Large intestine (tissue), 3 donors: Measurements from ENCODE around the gene ALK. TPM values are rescaled to one million over a fixed set of nuclear protein-coding genes. Genes with fewer than 3 reads are reported as not detected.

Source experiments
- DNase-seq, 2 donors: peaks; one replicate each; pipeline versions ENCODE4 v3.0.0 to v3.0.0-alpha.2; 2013
- H3K27ac ChIP-seq: one replicate; pipeline ENCODE4 v1.5.1; 2013; ENCODE audit warnings: low read length
- H3K27me3 ChIP-seq: 2 replicates; pipeline ENCODE4 v1.6.1; 2013; ENCODE audit warnings: low read length; ENCODE audit not compliant: control insufficient read depth, insufficient read depth
- H3K36me3 ChIP-seq: 2 replicates; pipeline ENCODE4 v1.6.1; 2013; ENCODE audit warnings: low read length; ENCODE audit not compliant: control insufficient read depth, insufficient read depth
- H3K4me1 ChIP-seq: one replicate; pipeline ENCODE4 v1.6.1; 2013; ENCODE audit warnings: low read length; ENCODE audit not compliant: control insufficient read depth, insufficient read depth
- H3K4me3 ChIP-seq: one replicate; pipeline ENCODE4 v1.5.1; 2013; ENCODE audit warnings: low read length
- H3K9me3 ChIP-seq: one replicate; pipeline ENCODE4 v1.6.1; 2013; ENCODE audit warnings: mild to moderate bottlenecking, low read depth, low read length, moderate library complexity; ENCODE audit not compliant: control insufficient read depth
- WGBS: methylation state at CpG from one replicate; pipeline ENCODE4 v1.1.5; 2013; ENCODE audit warnings: low lambda C conversion rate; ENCODE audit not compliant: insufficient coverage; 5-methylcytosine and 5-hydroxymethylcytosine counted together
- polyA plus RNA-seq: library from polyadenylated mRNA; unstranded; fragments of 120-200 nt; gene quantifications from one replicate; pipeline ENCODE4 v1.2.1, GENCODE V29; 2013

Gene ALK
- polyA plus RNA-seq, 1 donor, result 1.5 TPM

DNA sequence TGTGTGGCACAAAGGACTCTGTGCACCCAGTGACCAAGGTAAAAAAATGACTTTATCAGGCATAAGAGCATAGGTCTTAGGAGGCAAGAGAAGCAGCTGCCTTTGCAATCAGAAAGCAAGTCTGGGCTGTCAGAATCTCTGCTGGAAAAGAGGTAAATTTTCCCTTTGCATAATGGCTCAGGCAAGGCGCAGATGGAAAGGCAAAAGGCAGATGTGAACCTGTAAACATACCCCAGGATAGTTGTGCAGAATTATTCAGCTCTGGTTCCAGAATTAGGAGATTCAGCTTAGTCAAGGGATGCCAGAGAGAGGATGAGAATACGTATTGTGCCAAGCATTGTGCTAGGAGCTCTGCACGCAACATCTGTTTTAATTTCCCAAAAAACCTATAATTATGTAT is 547.5 kb downstream of the ALK start:
- no peaks in the 10 kb centered on the region for H3K9me3 ChIP-seq
- DNase-seq, result no peak
- no peak overlapping the region for H3K4me3 ChIP-seq
- no CpG with 5 or more reads among the region's 3 CpGs for WGBS
- H3K4me1 ChIP-seq, result no peaks in the 10 kb centered on the region
- H3K27ac ChIP-seq, result no peak overlapping the region
- peaks cover under 1% of the 10 kb centered on the region for H3K27me3 ChIP-seq
- H3K36me3 ChIP-seq, result no peaks in the 10 kb centered on the region

DNA sequence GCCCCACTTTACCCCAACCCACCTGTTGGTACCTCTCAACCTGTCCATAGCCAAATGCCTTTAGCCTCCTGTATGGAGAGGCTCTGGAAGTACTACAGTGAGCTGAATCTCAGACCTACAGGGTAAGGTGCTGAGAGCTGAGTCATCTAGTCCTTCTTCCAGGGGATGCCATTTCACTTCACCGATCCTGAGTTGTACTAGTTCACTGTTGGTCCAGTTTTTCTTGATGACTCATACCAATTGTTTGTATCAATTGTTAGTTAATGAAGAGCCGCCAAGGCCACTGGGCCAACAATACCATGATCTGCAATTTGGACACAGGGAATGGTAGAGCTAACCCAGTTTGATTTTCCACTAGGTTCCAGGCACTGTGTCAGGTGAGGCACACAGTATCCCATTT is 549.2 kb downstream of the ALK start:
- no peaks in the 10 kb centered on the region for H3K36me3 ChIP-seq
- no CpG with 5 or more reads among the region's 2 CpGs for WGBS
- no peak overlapping the region for H3K4me3 ChIP-seq
- H3K27ac ChIP-seq, result no peak overlapping the region
- no peak for DNase-seq
- no peaks in the 10 kb centered on the region for H3K4me1 ChIP-seq
- H3K9me3 ChIP-seq, result no peaks in the 10 kb centered on the region
- H3K27me3 ChIP-seq, result peaks cover 4% of the 10 kb centered on the region

DNA sequence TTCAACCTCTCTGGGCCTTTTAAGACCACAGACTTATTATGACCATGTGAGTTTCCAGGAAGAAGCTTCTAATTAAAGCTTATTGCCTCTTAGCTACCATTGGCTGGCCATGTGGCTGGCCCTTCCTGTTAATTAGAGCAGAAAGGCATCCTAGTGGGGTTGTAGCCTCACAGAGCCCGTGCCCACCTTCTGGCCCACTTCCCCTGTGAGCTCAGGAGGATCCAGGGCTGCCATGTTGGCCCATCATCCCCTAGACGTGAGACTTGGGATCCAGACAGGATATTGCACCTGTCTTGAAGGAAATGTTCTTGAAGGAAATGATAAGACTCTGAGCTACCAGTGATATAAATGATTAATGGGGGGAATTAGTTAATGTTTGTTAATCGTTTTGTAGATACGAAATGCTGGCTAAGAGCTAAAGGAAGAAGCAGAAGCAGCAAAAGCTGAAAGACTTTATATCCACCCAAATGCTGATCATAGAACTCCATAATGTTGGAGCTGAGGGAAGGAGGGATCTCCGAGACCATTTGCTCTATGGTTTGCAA is 550.7 kb downstream of the ALK start:
- 100% methylated on average over 1 of the region's 5 CpGs for WGBS
- no peaks in the 10 kb centered on the region for H3K4me1 ChIP-seq
- no peaks in the 10 kb centered on the region for H3K36me3 ChIP-seq
- H3K4me3 ChIP-seq, result no peak overlapping the region
- DNase-seq, result no peak
- H3K27me3 ChIP-seq, result peaks cover 4% of the 10 kb centered on the region
- H3K27ac ChIP-seq, result no peak overlapping the region
- no peaks in the 10 kb centered on the region for H3K9me3 ChIP-seq

DNA sequence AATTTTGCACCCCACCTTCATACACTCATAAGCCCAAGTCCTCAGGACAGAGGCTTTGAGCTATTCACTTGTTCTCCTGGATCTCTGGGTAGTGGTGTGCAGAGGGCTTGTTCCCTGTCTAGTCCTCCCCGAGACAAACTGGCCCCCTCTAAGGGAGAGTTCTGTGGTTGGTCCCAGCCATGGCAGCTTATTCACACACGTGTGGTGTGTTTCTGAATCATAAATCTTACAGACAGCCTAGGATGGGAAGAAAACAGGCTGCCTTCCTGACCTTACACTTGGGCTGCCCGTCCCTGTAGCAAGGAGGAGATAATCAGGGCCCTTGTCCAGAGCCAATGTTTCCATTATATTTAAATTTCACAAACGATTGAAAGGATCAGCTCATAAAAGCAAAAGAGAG is 551.2 kb downstream of the ALK start:
- Histone ChIP-seq H3K4me3 (no peak overlapping the region), H3K27me3 (peaks cover 5% of the 10 kb centered on the region), H3K9me3 (no peaks in the 10 kb centered on the region), H3K4me1 (no peaks in the 10 kb centered on the region), H3K27ac (no peak overlapping the region), H3K36me3 (no peaks in the 10 kb centered on the region)
- no CpG with 5 or more reads among the region's 4 CpGs for WGBS
- no peak for DNase-seq

DNA sequence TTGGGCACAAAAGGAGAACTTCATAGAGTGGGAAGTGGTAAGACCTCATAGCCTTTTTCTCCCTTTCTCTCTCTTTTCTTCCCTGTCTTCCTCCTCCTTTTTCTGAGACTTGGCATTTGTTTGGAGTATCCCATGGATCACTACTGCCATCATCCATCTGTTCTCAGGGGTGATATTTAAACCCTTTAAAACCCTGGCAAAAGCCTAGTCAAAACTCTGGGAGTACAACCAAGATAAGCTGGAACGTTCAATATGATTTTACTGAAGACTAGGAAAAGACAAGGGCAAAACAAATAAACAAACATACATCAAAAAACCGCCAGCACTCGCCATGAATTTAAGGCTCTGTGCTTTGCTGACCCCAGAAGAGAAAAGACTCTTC is 552.7 kb downstream of the ALK start:
- whole genome bisulfite sequencing, result no CpG with 5 or more reads among the region's 3 CpGs
- Histone ChIP-seq H3K4me1 (no peaks in the 10 kb centered on the region), H3K27me3 (peaks cover 6% of the 10 kb centered on the region)

DNA sequence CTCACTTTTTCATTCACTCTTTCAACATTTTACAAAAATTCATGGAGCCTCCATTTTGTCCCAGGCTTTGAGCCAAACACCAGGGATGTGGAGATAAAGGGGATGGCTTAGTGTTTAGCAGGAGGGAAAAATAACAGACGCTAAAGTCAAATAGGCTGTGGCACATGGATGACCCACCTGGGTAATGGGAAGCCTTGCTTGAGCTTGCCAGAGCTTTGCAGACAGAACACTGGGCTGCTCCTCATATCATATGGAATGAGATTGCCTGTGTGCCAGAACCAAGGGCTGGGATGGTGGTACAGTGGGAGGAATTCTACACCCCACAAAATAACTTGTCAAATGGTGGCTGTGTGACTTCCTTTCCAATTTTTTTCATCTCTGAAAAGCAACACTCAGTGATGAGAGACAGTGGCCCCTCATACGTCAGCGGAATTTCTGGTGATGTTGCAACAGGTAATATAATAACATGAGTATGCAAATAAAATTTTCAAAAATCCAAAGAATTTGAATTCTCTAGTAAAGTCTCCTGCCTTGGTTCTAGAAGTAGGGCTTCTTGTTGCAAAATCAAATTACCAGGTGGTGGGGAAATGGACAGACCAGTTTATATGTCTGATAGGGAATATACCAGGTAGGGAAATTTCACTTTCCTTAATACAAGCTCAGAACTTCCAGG is 553.3 kb downstream of the ALK start:
- H3K27ac ChIP-seq, result no peak overlapping the region
- no peak overlapping the region for H3K4me3 ChIP-seq
- no peaks in the 10 kb centered on the region for H3K9me3 ChIP-seq
- H3K36me3 ChIP-seq, result no peaks in the 10 kb centered on the region
- no peak for DNase-seq
- no peaks in the 10 kb centered on the region for H3K4me1 ChIP-seq
- H3K27me3 ChIP-seq, result peaks cover 6% of the 10 kb centered on the region
- no CpG with 5 or more reads among the region's 3 CpGs for WGBS

More for the DNA sequence above, 552.7 kb downstream of the ALK start:
- no peak overlapping the region for H3K4me3 ChIP-seq
- no peaks in the 10 kb centered on the region for H3K36me3 ChIP-seq
- no peak overlapping the region for H3K27ac ChIP-seq
- no peak for DNase-seq
- H3K9me3 ChIP-seq, result no peaks in the 10 kb centered on the region

DNA sequence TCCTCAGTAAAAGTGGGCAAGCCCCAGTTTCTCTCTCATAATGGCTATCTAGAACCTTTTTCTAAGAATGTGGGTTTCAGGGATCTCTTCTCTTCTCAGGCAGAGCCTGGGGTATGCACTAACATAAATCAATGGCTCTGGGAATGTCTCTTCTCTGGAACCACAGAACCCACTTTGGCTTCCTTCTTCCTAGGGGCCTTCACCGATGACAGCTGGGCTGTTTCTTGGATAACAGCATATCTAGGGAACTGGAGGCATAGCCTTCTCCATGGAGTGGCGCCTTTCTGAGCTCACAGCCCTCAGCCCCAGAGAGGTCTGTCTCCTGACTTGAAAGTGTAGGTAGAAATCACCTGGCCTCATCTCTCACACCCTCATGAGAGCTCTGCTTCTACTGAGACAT is 558.3 kb downstream of the ALK start:
- Histone ChIP-seq H3K36me3 (no peaks in the 10 kb centered on the region), H3K27me3 (peaks cover 4% of the 10 kb centered on the region), H3K4me1 (no peaks in the 10 kb centered on the region), H3K4me3 (no peak overlapping the region), H3K9me3 (no peaks in the 10 kb centered on the region), H3K27ac (no peak overlapping the region)
- no CpG with 5 or more reads among the region's 2 CpGs for WGBS
- no peak for DNase-seq

DNA sequence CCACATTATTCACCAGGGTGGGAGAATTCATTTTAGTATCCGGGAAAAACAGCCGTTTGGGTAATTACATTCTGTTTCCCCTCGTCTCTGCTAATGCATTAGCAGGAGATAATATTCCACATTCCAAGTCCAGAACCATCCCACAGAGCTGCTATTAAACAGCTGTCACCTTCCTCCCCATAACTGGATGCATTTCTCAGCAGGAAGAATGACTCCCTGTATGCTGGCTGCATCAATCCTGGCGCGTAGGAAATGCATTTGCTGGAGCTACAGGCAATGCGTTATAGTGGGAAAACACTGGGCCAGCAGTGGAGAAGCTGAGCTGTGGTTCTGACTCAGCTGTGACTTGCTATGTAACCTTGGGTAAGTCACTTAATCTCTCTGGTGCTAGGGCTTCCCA is 560.2 kb downstream of the ALK start:
- Histone ChIP-seq H3K27ac (no peak overlapping the region), H3K9me3 (no peaks in the 10 kb centered on the region), H3K4me1 (no peaks in the 10 kb centered on the region), H3K4me3 (no peak overlapping the region), H3K36me3 (no peaks in the 10 kb centered on the region), H3K27me3 (peaks cover 3% of the 10 kb centered on the region)
- DNase-seq, result no peak
- 75% methylated on average over 2 of the region's 6 CpGs for WGBS

DNA sequence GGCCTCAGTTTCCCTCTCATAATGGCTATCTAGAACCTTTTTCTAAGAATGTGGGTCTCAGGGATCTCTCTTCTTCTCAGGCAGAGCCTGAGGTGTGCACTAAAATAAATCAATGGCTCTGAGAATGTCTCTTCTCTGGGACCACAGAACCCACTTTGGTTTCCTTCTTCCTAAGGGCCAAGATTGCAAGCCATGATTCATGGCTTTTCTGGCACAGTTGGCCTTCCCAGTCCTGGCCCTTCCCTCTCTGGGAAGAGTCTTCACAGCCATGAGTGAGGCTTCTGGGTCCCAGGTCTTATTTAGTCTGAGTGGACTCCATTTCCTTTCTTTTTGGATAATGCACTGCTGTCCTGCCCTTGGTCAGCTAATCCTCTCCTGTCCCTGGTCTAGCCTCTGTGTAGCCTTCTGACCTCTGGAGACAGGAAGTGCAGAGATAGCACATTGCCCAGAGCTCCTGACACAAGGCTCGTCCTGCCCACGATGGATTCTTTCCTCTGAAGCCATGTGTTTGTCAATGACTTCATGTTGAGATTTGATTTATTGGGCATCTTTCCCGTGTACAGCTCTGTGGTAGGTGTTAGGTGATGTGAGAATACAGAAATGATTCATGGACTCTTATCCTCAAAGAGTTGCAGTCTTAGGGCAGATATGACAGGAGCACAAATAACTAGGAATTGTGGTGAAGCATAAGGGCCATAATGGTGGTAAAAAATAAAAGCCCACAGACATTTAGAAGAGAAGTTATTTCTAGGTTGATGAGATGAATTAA is 561.2 kb downstream of the ALK start:
- Histone ChIP-seq H3K36me3 (no peaks in the 10 kb centered on the region), H3K27ac (no peak overlapping the region), H3K4me3 (no peak overlapping the region), H3K4me1 (no peaks in the 10 kb centered on the region), H3K27me3 (peaks cover 2% of the 10 kb centered on the region), H3K9me3 (no peaks in the 10 kb centered on the region)
- no CpG with 5 or more reads among the region's 3 CpGs for WGBS
- DNase-seq, result no peak

DNA sequence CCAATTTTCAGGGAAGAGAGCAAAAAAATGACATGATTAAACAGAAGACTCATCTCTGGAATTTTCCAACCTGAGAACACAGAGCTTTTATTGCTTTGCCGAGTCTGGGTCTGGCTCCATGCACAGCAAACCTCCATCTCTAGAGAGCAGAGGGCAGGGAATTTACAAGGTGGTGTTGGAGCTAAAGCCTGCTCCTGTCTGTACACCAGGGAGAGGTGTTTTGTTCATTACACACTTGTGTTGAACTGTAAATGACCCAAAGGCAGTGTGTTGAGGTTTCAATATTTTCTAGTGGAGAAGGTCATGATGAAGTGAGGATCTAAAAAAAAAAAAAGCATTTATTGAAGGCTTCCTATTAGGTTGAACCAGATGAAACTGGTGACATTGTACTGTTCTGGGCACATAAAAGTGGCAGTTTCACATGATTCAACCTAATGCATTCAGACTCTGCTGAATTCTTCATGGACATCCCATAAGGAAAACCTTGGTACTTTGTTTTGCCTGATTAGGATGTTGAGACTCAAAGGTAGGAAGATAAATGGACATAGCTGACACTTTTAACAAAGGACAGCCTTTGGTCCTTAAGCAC is 567.9 kb downstream of the ALK start:
- WGBS, result no CpG with 5 or more reads among the region's 1 CpG
- Histone ChIP-seq H3K4me3 (no peak overlapping the region), H3K36me3 (no peaks in the 10 kb centered on the region), H3K9me3 (no peaks in the 10 kb centered on the region), H3K27me3 (no peaks in the 10 kb centered on the region), H3K27ac (no peak overlapping the region), H3K4me1 (no peaks in the 10 kb centered on the region)
- no peak for DNase-seq
